ENCODE results near the gene PCSK6.

Gene PCSK6

DNA sequence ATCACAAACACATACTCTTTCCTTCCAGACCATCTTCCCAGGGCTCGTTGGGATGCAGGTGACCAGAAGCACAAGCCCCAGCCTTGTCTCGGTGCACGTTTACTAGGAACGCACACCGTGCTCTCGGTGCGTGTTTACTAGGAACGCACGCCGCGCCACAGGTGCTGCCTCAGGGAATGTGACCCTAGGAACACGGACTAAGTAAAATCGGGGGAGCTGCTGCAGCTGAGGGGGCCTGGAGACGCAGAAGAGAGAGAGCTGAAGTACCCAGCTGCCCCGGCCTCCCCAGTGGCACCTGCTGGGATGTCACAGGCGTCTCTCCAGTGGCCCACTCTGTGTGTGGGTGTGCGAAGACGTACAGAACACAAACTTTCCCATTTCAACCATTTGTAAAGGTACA lies 103.5 kb downstream of the PCSK6 start:
- no peak for TF ChIP-seq CREB1 (IDR thresholded peaks at IDR 0.05; ENCODE audit: low read depth)
- TF ChIP-seq REST (IDR thresholded peaks at IDR 0.05; ENCODE audit: low read depth): no peak
- no peak for TF ChIP-seq YY1 (IDR thresholded peaks at IDR 0.05; ENCODE audit: low read depth)

- TF ChIP-seq CREB1 (IDR thresholded peaks at IDR 0.05; ENCODE audit: low read depth) (no peak), ZBTB7A (IDR thresholded peaks at IDR 0.05; ENCODE audit: low read depth) (no peak), MAX (IDR thresholded peaks at IDR 0.05) (no peak), TAF1 (IDR thresholded peaks at IDR 0.05; ENCODE audit: low read depth) (no peak), USF1 (IDR thresholded peaks at IDR 0.05) (no peak), YY1 (IDR thresholded peaks at IDR 0.05; ENCODE audit: low read depth) (no peak), CEBPB (IDR thresholded peaks at IDR 0.05) (no peak), EP300 (IDR thresholded peaks at IDR 0.05; ENCODE audit: borderline replicate concordance) (no peak), FOXM1 (IDR thresholded peaks at IDR 0.05; ENCODE audit: borderline replicate concordance, low read depth) (no peak), EGR1 (IDR thresholded peaks at IDR 0.05) (no peak), TCF12 (IDR thresholded peaks at IDR 0.05; ENCODE audit: low read depth) (no peak), TEAD4 (IDR thresholded peaks at IDR 0.05) (no peak), RAD21 (IDR thresholded peaks at IDR 0.05; ENCODE audit: low read depth) (no peak), REST (IDR thresholded peaks at IDR 0.05; ENCODE audit: low read depth) (no peak)
Observed at GRCh38 chr15:101384276-101384675, 105.2 kb downstream of the PCSK6 start.

- TF ChIP-seq MAX (IDR thresholded peaks at IDR 0.05): no peak
- no peak for TF ChIP-seq ZBTB7A (IDR thresholded peaks at IDR 0.05; ENCODE audit: low read depth)
- no peak for TF ChIP-seq TAF1 (IDR thresholded peaks at IDR 0.05; ENCODE audit: low read depth)
- no peak for TF ChIP-seq EP300 (IDR thresholded peaks at IDR 0.05; ENCODE audit: borderline replicate concordance)
- no peak for TF ChIP-seq CEBPB (IDR thresholded peaks at IDR 0.05)
Observed at GRCh38 chr15:101382544-101382943, 107.0 kb downstream of the PCSK6 start.

DNA sequence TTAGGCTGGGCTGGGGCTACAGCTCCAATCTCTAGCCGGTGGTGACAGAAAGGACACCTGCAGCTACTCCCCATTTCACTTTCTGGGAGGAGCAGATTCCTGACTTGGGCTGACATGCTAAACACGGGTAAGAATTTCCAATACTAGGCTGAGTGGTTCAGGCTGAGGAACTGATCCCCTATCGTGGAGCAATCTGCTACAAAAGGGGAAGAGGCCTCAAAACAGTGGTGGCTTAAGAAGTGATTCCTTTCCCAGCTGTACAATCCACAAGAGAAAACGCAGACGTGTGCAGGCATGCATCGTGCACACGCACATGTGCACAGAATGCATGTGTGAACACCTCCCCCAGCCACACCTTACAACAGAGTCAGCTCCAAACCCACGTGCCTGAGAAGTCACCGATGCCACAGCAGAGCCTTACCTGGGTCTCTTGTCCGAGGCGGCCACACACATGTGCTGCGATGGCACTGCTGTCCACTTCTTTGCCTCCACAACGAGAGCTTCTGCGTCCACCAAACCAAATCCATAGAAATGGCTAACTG lies 107.8 kb downstream of the PCSK6 start:
- TF ChIP-seq EGR1 (IDR thresholded peaks at IDR 0.05) (no peak), REST (IDR thresholded peaks at IDR 0.05; ENCODE audit: low read depth) (no peak), RAD21 (IDR thresholded peaks at IDR 0.05; ENCODE audit: low read depth) (no peak), EP300 (IDR thresholded peaks at IDR 0.05; ENCODE audit: borderline replicate concordance) (no peak), NFIC (IDR thresholded peaks at IDR 0.05) (no peak), CEBPB (IDR thresholded peaks at IDR 0.05) (no peak), USF1 (IDR thresholded peaks at IDR 0.05) (no peak), TAF1 (IDR thresholded peaks at IDR 0.05; ENCODE audit: low read depth) (no peak), CREB1 (IDR thresholded peaks at IDR 0.05; ENCODE audit: low read depth) (no peak), TCF12 (IDR thresholded peaks at IDR 0.05; ENCODE audit: low read depth) (no peak), FOXM1 (IDR thresholded peaks at IDR 0.05; ENCODE audit: borderline replicate concordance, low read depth) (no peak), TEAD4 (IDR thresholded peaks at IDR 0.05) (no peak), ZBTB7A (IDR thresholded peaks at IDR 0.05; ENCODE audit: low read depth) (no peak), YY1 (IDR thresholded peaks at IDR 0.05; ENCODE audit: low read depth) (no peak), MAX (IDR thresholded peaks at IDR 0.05) (no peak)

All from Ishikawa (cell line).